SK-N-SH treated with all-trans-retinoic acid at 6 μM for 48 hours (cell line): ENCODE measurements around the gene AMH.

Source experiments
- GLIS3 ChIP-seq: fragments of 250-450 bp; sonication (Bioruptor Pico); IDR thresholded peaks from 2 replicates; pipeline ENCODE4 v1.5.0; 2020; ENCODE audit warnings: mild to moderate bottlenecking, moderate library complexity
- ISL1 ChIP-seq: fragments of 250-450 bp; sonication (Bioruptor Pico); IDR thresholded peaks from 2 replicates; pipeline ENCODE4 v2.1.2; 2022; ENCODE audit warnings: mild to moderate bottlenecking, moderate library complexity
- PPARA ChIP-seq: fragments of 250-450 bp; sonication (Bioruptor Pico); IDR thresholded peaks from 2 replicates; pipeline ENCODE4 v1.5.0; 2020; ENCODE audit warnings: mild to moderate bottlenecking, borderline replicate concordance
- ZNF565 ChIP-seq: fragments of 450-650 bp; formaldehyde crosslinking; conservative IDR thresholded peaks from 2 replicates; pipeline ENCODE4 v1.5.0; 2020; ENCODE audit warnings: low read depth, mild to moderate bottlenecking, moderate library complexity

DNA sequence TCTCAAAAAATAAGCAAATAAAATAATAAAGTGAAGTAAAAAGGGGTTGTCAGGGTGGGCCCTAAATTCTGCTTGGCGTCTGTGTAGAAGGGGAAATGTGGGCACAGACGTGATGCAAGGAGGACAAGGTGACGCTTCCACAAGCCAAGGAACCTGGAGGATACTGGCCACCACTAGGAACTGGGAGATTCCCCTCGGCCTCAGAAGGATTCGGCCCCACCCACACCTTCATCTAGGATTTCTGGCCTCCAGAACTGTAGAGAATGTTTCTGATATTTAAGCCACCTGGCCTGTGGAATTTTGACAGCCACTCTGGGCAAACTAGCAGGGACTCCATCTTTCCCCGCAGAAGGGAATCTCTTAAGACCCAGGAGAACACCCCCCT lies 14.1 kb upstream of the AMH start:
- TF ChIP-seq GLIS3 (CRISPR knock-in tag): no peak
- TF ChIP-seq ISL1 (CRISPR knock-in tag): no peak
- TF ChIP-seq ZNF565 (CRISPR knock-in tag): no peak
- no peak for TF ChIP-seq PPARA
